K562 (cell line): ENCODE data around the gene CPPED1. TPM values are rescaled to one million over a fixed set of nuclear protein-coding genes. Genes with fewer than 3 reads are reported as not detected.
A peak's percentile ranks its signal among the peaks of the same experiment; 100 is the strongest.

Source experiments
- C11orf30 ChIP-seq: fragments of 450-650 bp; IDR thresholded peaks from 2 replicates; pipeline ENCODE4 v1.6.1; 2016; ENCODE audit warnings: low read depth, mild to moderate bottlenecking
- CC2D1A ChIP-seq: fragments of 450-650 bp; IDR thresholded peaks from 2 replicates; pipeline ENCODE4 v1.6.1; 2017; ENCODE audit warnings: mild to moderate bottlenecking
- ETS2 ChIP-seq: IDR thresholded peaks from 2 replicates; pipeline ENCODE4 v1.6.1; 2016; ENCODE audit warnings: borderline replicate concordance, missing genetic modification characterization, mild to moderate bottlenecking, moderate library complexity, missing compliant biosample characterization; ENCODE audit not compliant: poor library complexity, severe bottlenecking
- KDM5B ChIP-seq: fragments of 200-600 bp; sonication (generic); IDR thresholded peaks from 2 replicates; pipeline ENCODE4 v1.6.1; 2012; ENCODE audit warnings: low read depth, mild to moderate bottlenecking, moderate library complexity, low read length, control low read depth, inconsistent platforms; ENCODE audit not compliant: insufficient replicate concordance
- MCM7 ChIP-seq, 2 experiments: fragments of 450-650 bp; IDR thresholded peaks; 2 replicates each; pipeline ENCODE4 v1.6.1; 2016 to 2018
- NFE2 ChIP-seq: IDR thresholded peaks from 2 replicates; pipeline ENCODE4 v1.6.1; 2014; ENCODE audit warnings: antibody characterized with exemption, low read depth
- NFE2L1 ChIP-seq: fragments of 450-650 bp; IDR thresholded peaks from 2 replicates; pipeline ENCODE4 v1.6.1; 2016; ENCODE audit warnings: missing genetic modification characterization, low read depth, mild to moderate bottlenecking, missing compliant biosample characterization, moderate library complexity, borderline replicate concordance
- POLR2G ChIP-seq: fragments of 200-400 bp; formaldehyde crosslinking; IDR thresholded peaks from 2 replicates; pipeline ENCODE4 v1.6.1; 2017; ENCODE audit warnings: low read depth, mild to moderate bottlenecking, antibody characterized with exemption, low read length, moderate library complexity
- PTRF ChIP-seq: fragments of 450-650 bp; IDR thresholded peaks from 2 replicates; pipeline ENCODE4 v1.6.1; 2016; ENCODE audit warnings: mild to moderate bottlenecking, missing genetic modification characterization, missing compliant biosample characterization
- ZNF212 ChIP-seq: fragments of 450-650 bp; formaldehyde crosslinking; IDR thresholded peaks from 2 replicates; pipeline ENCODE4 v1.4.0; 2020; ENCODE audit warnings: mild to moderate bottlenecking
- polyA plus RNA-seq, 8 experiments: library from polyadenylated mRNA; depleted of rRNA in 4 of 8; stranded (reverse) in 5 of 8; unstranded in 3 of 8; fragments of >200 nt; fragmentation: Nextera tagmentation in 2 of 8; fragmentation: Illumina TruSeq in 1 of 8; extraction: Ambion mirVana in 2 of 8; extraction: Trizol in 1 of 8; gene quantifications; 2 replicates each; pipeline versions ENCODE4 v1.2.1 to v1.2.3, GENCODE V29; 2011 to 2014; ENCODE audit warnings: inconsistent platforms in 1 of 8, missing spikeins in 1 of 8
- total RNA-seq, 7 experiments: library from RNA; depleted of rRNA in 6 of 7; stranded (reverse); fragments of >200 nt in 6 of 7; fragmentation: Illumina TruSeq in 2 of 7; extraction: Trizol in 2 of 7; gene quantifications; 2 replicates each; pipeline versions ENCODE4 v1.2.1 to v1.2.3, GENCODE V29; 2011 to 2021; ENCODE audit warnings: low replicate concordance in 1 of 7
- TF ChIP-seq, protein P1 (sequence below), 2 experiments: fragments of 450-650 bp in 1 of 2; sonication (generic) in 1 of 2; formaldehyde crosslinking in 1 of 2; IDR thresholded peaks in 1 of 2; conservative IDR thresholded peaks in 1 of 2; 2 replicates each; pipeline versions ENCODE4 v1.6.1 to v1.8.1; 2016 to 2023; ENCODE audit warnings: mild to moderate bottlenecking in 2 of 2, moderate library complexity in 2 of 2, inconsistent platforms in 1 of 2, missing genetic modification reagents in 1 of 2

The CPPED1 gene
- total and polyA plus RNA-seq, 9 of the 15 experiments (the other 6 are each of a cell fraction or from before 2014, with no cell fraction given), result 7.5 to 25.7 (median 16.9) TPM

DNA sequence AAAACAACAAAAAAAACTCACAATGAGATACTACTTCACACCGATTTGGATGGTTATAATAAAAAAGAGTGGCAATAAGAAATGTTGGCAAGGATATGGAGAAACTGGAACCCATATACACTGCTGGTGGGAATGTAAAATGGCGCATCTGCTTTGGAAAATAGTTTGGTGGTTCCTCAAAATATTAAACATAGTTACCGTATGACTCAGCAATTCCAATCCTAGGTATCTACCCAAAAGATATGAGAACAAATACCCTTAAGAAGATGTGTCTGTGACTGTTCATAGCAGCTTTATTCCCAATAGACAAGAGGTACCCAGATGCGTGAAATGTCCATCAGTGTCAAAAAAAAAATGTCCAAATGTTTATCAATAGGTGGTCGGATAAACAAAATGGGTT is 7.2 kb downstream of the CPPED1 start (continued):
- TF ChIP-seq ETS2 (no peak), ZNF212 (CRISPR knock-in tag) (no peak), KDM5B (no peak), CC2D1A (peak; percentile 32; the same call in 1 of the 2 replicates), NFE2 (peak; percentile 90), C11orf30 (peak; percentile 92), MCM7 (IDR thresholded peaks at IDR 0.05) (no peak), NFE2L1 (tag) (peak; percentile 81), POLR2G (no peak), PTRF (no peak)
- TF ChIP-seq, protein P1, sequence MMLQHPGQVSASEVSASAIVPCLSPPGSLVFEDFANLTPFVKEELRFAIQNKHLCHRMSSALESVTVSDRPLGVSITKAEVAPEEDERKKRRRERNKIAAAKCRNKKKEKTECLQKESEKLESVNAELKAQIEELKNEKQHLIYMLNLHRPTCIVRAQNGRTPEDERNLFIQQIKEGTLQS (IDR thresholded peaks at IDR 0.05), result peak; percentile 35; the same call in 1 of the 2 replicates
- TF ChIP-seq, protein P1 (CRISPR knock-in tag; conservative IDR thresholded peaks at IDR 0.05), result no peak
- TF ChIP-seq, all 486 proteins: peak for 18
